Activated CD8-positive, alpha-beta memory T cell treated with anti-CD3 and anti-CD28 coated beads, Interleukin-2, amount 10 ng/mL, durations not matched to agents 7 days and 5 days (primary cell): Measurements from ENCODE around the gene TMA16. TPM values are rescaled to one million over a fixed set of nuclear protein-coding genes. Genes with fewer than 3 reads are reported as not detected.

Source experiments
- total RNA-seq, 2 experiments: library from RNA; stranded (reverse); gene quantifications; one replicate each; pipeline ENCODE4 v1.2.3, GENCODE V29; 2021

The TMA16 gene
- total RNA-seq, 2 experiments from 2014 or later, result 36.5 to 47.1 TPM

Other genes starting within 250 kb of the TMA16 start
- gene NPY1R, start 162.1 kb upstream of the TMA16 start, total RNA-seq, result not detected
- not detected for gene NPY5R, start 150.8 kb upstream of the TMA16 start, total RNA-seq
- not detected for gene TKTL2, start 20.9 kb upstream of the TMA16 start, total RNA-seq